A549 (cell line): ENCODE data around the gene ZC3H12C.
A peak's percentile ranks its signal among the peaks of the same experiment; 100 is the strongest.

Experiments used
- BHLHE40 ChIP-seq: IDR thresholded peaks from 2 replicates; pipeline ENCODE4 v1.6.1; 2012; ENCODE audit warnings: low read depth, low read length, inconsistent platforms
- CBX8 ChIP-seq: fragments of 200-600 bp; sonication (generic); IDR thresholded peaks from 2 replicates; pipeline ENCODE4 v1.6.1; 2016
- CHD4 ChIP-seq: fragments of 200-600 bp; sonication (generic); IDR thresholded peaks from 2 replicates; pipeline ENCODE4 v1.6.1; 2016; ENCODE audit warnings: antibody characterized with exemption, mild to moderate bottlenecking, borderline replicate concordance
- ESRRA ChIP-seq: fragments of 150-350 bp; IDR thresholded peaks from 2 replicates; pipeline ENCODE4 v1.6.1; 2014; ENCODE audit warnings: mild to moderate bottlenecking, low read length, borderline replicate concordance
- FOSB ChIP-seq: fragments of 250-450 bp; sonication (Bioruptor Pico); IDR thresholded peaks from 2 replicates; pipeline ENCODE4 v1.5.0; 2020; ENCODE audit warnings: mild to moderate bottlenecking, moderate library complexity
- KDM1A ChIP-seq: fragments of 200-600 bp; sonication (generic); IDR thresholded peaks from 2 replicates; pipeline ENCODE4 v1.6.1; 2016; ENCODE audit warnings: low read depth, mild to moderate bottlenecking
- POLR2A ChIP-seq: IDR thresholded peaks from 2 replicates; pipeline ENCODE4 v1.6.1; 2012; ENCODE audit warnings: mild to moderate bottlenecking, low read length
- RAD21 ChIP-seq, 2 experiments: fragments of >200 bp in 1 of 2; sonication (Bioruptor Twin) in 1 of 2; formaldehyde crosslinking in 1 of 2; IDR thresholded peaks in 1 of 2; conservative IDR thresholded peaks in 1 of 2; 2 replicates in 1 of 2; 3 replicates in 1 of 2; pipeline ENCODE4 v1.6.1; 2012 to 2018; ENCODE audit warnings: inconsistent platforms in 1 of 2
- RFX5 ChIP-seq: fragments of 450-650 bp; IDR thresholded peaks from 2 replicates; pipeline ENCODE4 v1.7.1; 2014; ENCODE audit warnings: antibody characterized with exemption, mild to moderate bottlenecking, moderate library complexity
- SMC3 ChIP-seq: fragments of >200 bp; sonication (Bioruptor Twin); formaldehyde crosslinking; IDR thresholded peaks from 3 replicates; pipeline ENCODE4 v1.6.1; 2018; ENCODE audit warnings: inconsistent platforms
- ZC3H11A ChIP-seq: fragments of 450-650 bp; IDR thresholded peaks from 2 replicates; pipeline ENCODE4 v1.6.1; 2014; ENCODE audit warnings: antibody characterized with exemption, mild to moderate bottlenecking
- TF ChIP-seq, protein P1 (sequence below): fragments of >200 bp; sonication (Bioruptor Twin); formaldehyde crosslinking; IDR thresholded peaks from 3 replicates; pipeline ENCODE4 v1.5.1; 2016
- TF ChIP-seq, protein P2 (sequence below): fragments of 450-650 bp; IDR thresholded peaks from 2 replicates; pipeline ENCODE4 v1.6.1; 2014; ENCODE audit warnings: antibody characterized with exemption
- TF ChIP-seq, protein P3 (sequence below): IDR thresholded peaks from 2 replicates; pipeline ENCODE4 v1.6.1; 2012

DNA sequence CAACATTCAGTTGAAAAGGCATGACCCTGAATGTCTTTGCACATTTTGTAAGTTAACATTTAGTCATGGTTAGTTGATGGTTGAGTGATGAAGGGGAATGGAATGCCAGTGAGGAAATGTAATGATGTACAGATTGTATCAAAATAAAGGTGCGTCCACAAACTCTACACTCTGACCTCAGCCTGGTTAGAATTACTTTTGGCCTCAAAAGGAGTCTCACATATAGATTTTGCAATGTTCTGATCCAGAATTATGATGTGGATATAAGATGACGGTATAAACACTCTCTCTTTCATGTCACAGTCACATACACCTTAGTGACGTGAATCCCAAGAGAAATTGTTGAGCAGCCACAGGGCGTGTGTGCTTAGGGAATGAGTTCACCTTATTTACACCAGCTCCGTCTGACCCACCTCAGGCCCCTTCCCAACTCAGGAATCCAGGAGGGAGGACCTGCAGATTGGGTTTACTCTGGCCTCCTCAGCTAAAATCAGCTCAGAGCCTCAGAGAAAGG is 103.1 kb downstream of the ZC3H12C start:
- TF ChIP-seq, protein P1, sequence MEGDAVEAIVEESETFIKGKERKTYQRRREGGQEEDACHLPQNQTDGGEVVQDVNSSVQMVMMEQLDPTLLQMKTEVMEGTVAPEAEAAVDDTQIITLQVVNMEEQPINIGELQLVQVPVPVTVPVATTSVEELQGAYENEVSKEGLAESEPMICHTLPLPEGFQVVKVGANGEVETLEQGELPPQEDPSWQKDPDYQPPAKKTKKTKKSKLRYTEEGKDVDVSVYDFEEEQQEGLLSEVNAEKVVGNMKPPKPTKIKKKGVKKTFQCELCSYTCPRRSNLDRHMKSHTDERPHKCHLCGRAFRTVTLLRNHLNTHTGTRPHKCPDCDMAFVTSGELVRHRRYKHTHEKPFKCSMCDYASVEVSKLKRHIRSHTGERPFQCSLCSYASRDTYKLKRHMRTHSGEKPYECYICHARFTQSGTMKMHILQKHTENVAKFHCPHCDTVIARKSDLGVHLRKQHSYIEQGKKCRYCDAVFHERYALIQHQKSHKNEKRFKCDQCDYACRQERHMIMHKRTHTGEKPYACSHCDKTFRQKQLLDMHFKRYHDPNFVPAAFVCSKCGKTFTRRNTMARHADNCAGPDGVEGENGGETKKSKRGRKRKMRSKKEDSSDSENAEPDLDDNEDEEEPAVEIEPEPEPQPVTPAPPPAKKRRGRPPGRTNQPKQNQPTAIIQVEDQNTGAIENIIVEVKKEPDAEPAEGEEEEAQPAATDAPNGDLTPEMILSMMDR = no peak
- no peak for TF ChIP-seq BHLHE40
- peak in 1 of 2 experiments; percentile 51; a peak in 1 of 5 replicates for TF ChIP-seq RAD21 (conservative IDR thresholded peaks at IDR 0.05 in 1 of 2, IDR thresholded peaks at IDR 0.05 in 1 of 2)
- no peak; the same call in 1 of the 2 replicates for TF ChIP-seq ESRRA
- TF ChIP-seq CBX8 = no peak
- TF ChIP-seq POLR2A = no peak
- TF ChIP-seq FOSB (CRISPR knock-in tag) = no peak
- no peak for TF ChIP-seq RFX5
- TF ChIP-seq, protein P2, sequence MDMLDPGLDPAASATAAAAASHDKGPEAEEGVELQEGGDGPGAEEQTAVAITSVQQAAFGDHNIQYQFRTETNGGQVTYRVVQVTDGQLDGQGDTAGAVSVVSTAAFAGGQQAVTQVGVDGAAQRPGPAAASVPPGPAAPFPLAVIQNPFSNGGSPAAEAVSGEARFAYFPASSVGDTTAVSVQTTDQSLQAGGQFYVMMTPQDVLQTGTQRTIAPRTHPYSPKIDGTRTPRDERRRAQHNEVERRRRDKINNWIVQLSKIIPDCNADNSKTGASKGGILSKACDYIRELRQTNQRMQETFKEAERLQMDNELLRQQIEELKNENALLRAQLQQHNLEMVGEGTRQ = no peak
- TF ChIP-seq, protein P3, sequence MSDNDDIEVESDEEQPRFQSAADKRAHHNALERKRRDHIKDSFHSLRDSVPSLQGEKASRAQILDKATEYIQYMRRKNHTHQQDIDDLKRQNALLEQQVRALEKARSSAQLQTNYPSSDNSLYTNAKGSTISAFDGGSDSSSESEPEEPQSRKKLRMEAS = no peak
- peak; percentile 41; the same call in 2 of the 3 replicates for TF ChIP-seq SMC3
- no peak for TF ChIP-seq KDM1A
- TF ChIP-seq CHD4 = no peak
- no peak for TF ChIP-seq ZC3H11A
